Epithelial cell of prostate (primary cell): ENCODE data around the gene HSFX1.

ENCODE experiments used
- DNase-seq: peaks from one replicate; pipeline ENCODE4 v3.0.0-alpha.2; 2011; ENCODE audit warnings: low read depth, low spot score
- H3K27ac ChIP-seq: fragments of 450-650 bp; 2 replicates; pipeline ENCODE4 v1.5.1; 2017; ENCODE audit warnings: mild to moderate bottlenecking

Gene HSFX1

GRCh38 chrX:149803458-149804062, 29.7 kb downstream of the HSFX1 start:
- no peak for DNase-seq
- H3K27ac ChIP-seq = no peak overlapping the region

- H3K27ac ChIP-seq = no peak overlapping the region
- DNase-seq = no peak
Measured at GRCh38 chrX:149804102-149804501, 30.2 kb downstream of the HSFX1 start.

GRCh38 chrX:149807747-149808458, 34.0 kb downstream of the HSFX1 start:
- H3K27ac ChIP-seq = no peak overlapping the region
- DNase-seq = no peak

GRCh38 chrX:149818652-149819051, 44.8 kb downstream of the HSFX1 start:
- no peak for DNase-seq

GRCh38 chrX:149819371-149819770, 45.5 kb downstream of the HSFX1 start:
- peak overlapping the region; percentile 58 for H3K27ac ChIP-seq

More at GRCh38 chrX:149818652-149819051, 44.8 kb downstream of the HSFX1 start:
- peak overlapping the region; percentile 58 for H3K27ac ChIP-seq

GRCh38 chrX:149825424-149825823, 51.6 kb downstream of the HSFX1 start:
- H3K27ac ChIP-seq = no peak overlapping the region
- no peak for DNase-seq

More at GRCh38 chrX:149819371-149819770, 45.5 kb downstream of the HSFX1 start:
- no peak for DNase-seq
